Measurements from ENCODE around the gene PMPCB. TPM values are rescaled to one million over a fixed set of nuclear protein-coding genes. Genes with fewer than 3 reads are reported as not detected.
"Not testable (repeated sequence)": the region's sequence is repeated elsewhere in the genome, so short reads cannot be mapped to it uniquely, and the experiment has no call there.

Gene PMPCB
- 10 to 100 TPM; 32.9 to 47.4 TPM for polyA plus RNA-seq

- WGBS, 2 donors, result 2 to 3% methylated on average over 51 to 52 of the region's 52 CpGs
Observed at GRCh38 chr7:103296901-103297836, at the start of gene PMPCB. Gene PMPCB, plus strand, starts transcription at chr7:103297435. Its CDS starts 25 bp downstream, at chr7:103297460.

GRCh38 chr7:103253699-103254506 is 43.3 kb upstream of the PMPCB start:
- not testable (repeated sequence) for H3K9me3 ChIP-seq (ENCODE audit: control insufficient read depth in 2 of 2, insufficient read depth in 1 of 2, low read depth in 1 of 2, low read length in 1 of 2); H3K4me3 ChIP-seq (ENCODE audit: low read depth in 1 of 2, low read length in 2 of 2); H3K4me1 ChIP-seq (ENCODE audit: control insufficient read depth in 2 of 2, insufficient read depth in 2 of 2, low read length in 1 of 2); H3K36me3 ChIP-seq (ENCODE audit: control insufficient read depth in 2 of 2, insufficient read depth in 2 of 2, low read length in 1 of 2); H3K27ac ChIP-seq (ENCODE audit: low read depth in 2 of 2, low read length in 1 of 2); H3K27me3 ChIP-seq (ENCODE audit: control insufficient read depth in 1 of 2, insufficient read depth in 2 of 2, low read length in 2 of 2)
- WGBS, 2 donors, result 41 to 71% methylated on average over 3 of the region's 3 CpGs

More at GRCh38 chr7:103296901-103297836, at the start of gene PMPCB:
- Histone ChIP-seq H3K4me3 (ENCODE audit: low read depth in 1 of 2, low read length in 2 of 2) (peak within 1 kb of the TSS; percentile 83 to 84), H3K36me3 (ENCODE audit: control insufficient read depth in 2 of 2, insufficient read depth in 2 of 2, low read length in 1 of 2) (no peaks in the 10 kb centered on the region), H3K4me1 (ENCODE audit: control insufficient read depth in 2 of 2, insufficient read depth in 2 of 2, low read length in 1 of 2) (no peaks in the 10 kb centered on the region), H3K27ac (ENCODE audit: low read depth in 2 of 2, low read length in 1 of 2) (peak within 1 kb of the TSS; percentile 78 to 86), H3K9me3 (ENCODE audit: control insufficient read depth in 2 of 2, insufficient read depth in 1 of 2, low read depth in 1 of 2, low read length in 1 of 2) (no peaks in the 10 kb centered on the region), H3K27me3 (ENCODE audit: control insufficient read depth in 1 of 2, insufficient read depth in 2 of 2, low read length in 2 of 2) (no peaks in the 10 kb centered on the region)

- not testable (repeated sequence) for H3K4me1 ChIP-seq (ENCODE audit: control insufficient read depth in 2 of 2, insufficient read depth in 2 of 2, low read length in 1 of 2); H3K27me3 ChIP-seq (ENCODE audit: control insufficient read depth in 1 of 2, insufficient read depth in 2 of 2, low read length in 2 of 2); H3K4me3 ChIP-seq (ENCODE audit: low read depth in 1 of 2, low read length in 2 of 2); H3K9me3 ChIP-seq (ENCODE audit: control insufficient read depth in 2 of 2, insufficient read depth in 1 of 2, low read depth in 1 of 2, low read length in 1 of 2); H3K36me3 ChIP-seq (ENCODE audit: control insufficient read depth in 2 of 2, insufficient read depth in 2 of 2, low read length in 1 of 2); H3K27ac ChIP-seq (ENCODE audit: low read depth in 2 of 2, low read length in 1 of 2)
- WGBS, 2 donors, result 86 to 93% methylated on average over 2 of the region's 2 CpGs
Observed at GRCh38 chr7:103264054-103264453, 33.2 kb upstream of the PMPCB start.

GRCh38 chr7:103266229-103266628 is 31.0 kb upstream of the PMPCB start:
- not testable (repeated sequence) for H3K36me3 ChIP-seq (ENCODE audit: control insufficient read depth in 2 of 2, insufficient read depth in 2 of 2, low read length in 1 of 2); H3K9me3 ChIP-seq (ENCODE audit: control insufficient read depth in 2 of 2, insufficient read depth in 1 of 2, low read depth in 1 of 2, low read length in 1 of 2); H3K27ac ChIP-seq (ENCODE audit: low read depth in 2 of 2, low read length in 1 of 2); H3K4me1 ChIP-seq (ENCODE audit: control insufficient read depth in 2 of 2, insufficient read depth in 2 of 2, low read length in 1 of 2); H3K27me3 ChIP-seq (ENCODE audit: control insufficient read depth in 1 of 2, insufficient read depth in 2 of 2, low read length in 2 of 2); H3K4me3 ChIP-seq (ENCODE audit: low read depth in 1 of 2, low read length in 2 of 2)
- WGBS, 2 donors, result 52 to 68% methylated on average over 2 of the region's 2 CpGs

- H3K4me3 ChIP-seq (ENCODE audit: low read depth in 1 of 2, low read length in 2 of 2); H3K27ac ChIP-seq (ENCODE audit: low read depth in 2 of 2, low read length in 1 of 2); H3K36me3 ChIP-seq (ENCODE audit: control insufficient read depth in 2 of 2, insufficient read depth in 2 of 2, low read length in 1 of 2); H3K27me3 ChIP-seq (ENCODE audit: control insufficient read depth in 1 of 2, insufficient read depth in 2 of 2, low read length in 2 of 2); H3K9me3 ChIP-seq (ENCODE audit: control insufficient read depth in 2 of 2, insufficient read depth in 1 of 2, low read depth in 1 of 2, low read length in 1 of 2); H3K4me1 ChIP-seq (ENCODE audit: control insufficient read depth in 2 of 2, insufficient read depth in 2 of 2, low read length in 1 of 2): not testable (repeated sequence)
- 88 to 95% methylated on average over 6 of the region's 6 CpGs for WGBS, 2 donors
Observed at GRCh38 chr7:103273374-103273773, 23.9 kb upstream of the PMPCB start.

- 97 to 98% methylated on average over 17 to 24 of the region's 24 CpGs for WGBS, 2 donors
- not testable (repeated sequence) for H3K9me3 ChIP-seq (ENCODE audit: control insufficient read depth in 2 of 2, insufficient read depth in 1 of 2, low read depth in 1 of 2, low read length in 1 of 2); H3K36me3 ChIP-seq (ENCODE audit: control insufficient read depth in 2 of 2, insufficient read depth in 2 of 2, low read length in 1 of 2); H3K4me1 ChIP-seq (ENCODE audit: control insufficient read depth in 2 of 2, insufficient read depth in 2 of 2, low read length in 1 of 2); H3K4me3 ChIP-seq (ENCODE audit: low read depth in 1 of 2, low read length in 2 of 2); H3K27ac ChIP-seq (ENCODE audit: low read depth in 2 of 2, low read length in 1 of 2); H3K27me3 ChIP-seq (ENCODE audit: control insufficient read depth in 1 of 2, insufficient read depth in 2 of 2, low read length in 2 of 2)
Observed at GRCh38 chr7:103274867-103275266, 22.4 kb upstream of the PMPCB start.

- not testable (repeated sequence) for H3K4me1 ChIP-seq (ENCODE audit: control insufficient read depth in 2 of 2, insufficient read depth in 2 of 2, low read length in 1 of 2); H3K36me3 ChIP-seq (ENCODE audit: control insufficient read depth in 2 of 2, insufficient read depth in 2 of 2, low read length in 1 of 2); H3K4me3 ChIP-seq (ENCODE audit: low read depth in 1 of 2, low read length in 2 of 2); H3K27ac ChIP-seq (ENCODE audit: low read depth in 2 of 2, low read length in 1 of 2); H3K9me3 ChIP-seq (ENCODE audit: control insufficient read depth in 2 of 2, insufficient read depth in 1 of 2, low read depth in 1 of 2, low read length in 1 of 2); H3K27me3 ChIP-seq (ENCODE audit: control insufficient read depth in 1 of 2, insufficient read depth in 2 of 2, low read length in 2 of 2)
- 55 to 74% methylated on average over 2 of the region's 2 CpGs for WGBS, 2 donors
Observed at GRCh38 chr7:103278195-103278594, 19.0 kb upstream of the PMPCB start.

- not testable (repeated sequence) for H3K36me3 ChIP-seq (ENCODE audit: control insufficient read depth in 2 of 2, insufficient read depth in 2 of 2, low read length in 1 of 2); H3K4me1 ChIP-seq (ENCODE audit: control insufficient read depth in 2 of 2, insufficient read depth in 2 of 2, low read length in 1 of 2); H3K27me3 ChIP-seq (ENCODE audit: control insufficient read depth in 1 of 2, insufficient read depth in 2 of 2, low read length in 2 of 2); H3K9me3 ChIP-seq (ENCODE audit: control insufficient read depth in 2 of 2, insufficient read depth in 1 of 2, low read depth in 1 of 2, low read length in 1 of 2); H3K27ac ChIP-seq (ENCODE audit: low read depth in 2 of 2, low read length in 1 of 2)
- H3K4me3 ChIP-seq (ENCODE audit: low read depth in 1 of 2, low read length in 2 of 2), result peak overlapping the region; percentile 48 to 56
- WGBS, 2 donors, result 0 to 1% methylated on average over 12 of the region's 12 CpGs
Observed at GRCh38 chr7:103279636-103279962, 17.6 kb upstream of the PMPCB start.

GRCh38 chr7:103279963-103280802 is 17.1 kb upstream of the PMPCB start:
- WGBS, 2 donors, result 0 to 1% methylated on average over 63 to 71 of the region's 71 CpGs
- H3K27ac ChIP-seq (ENCODE audit: low read depth in 2 of 2, low read length in 1 of 2); H3K27me3 ChIP-seq (ENCODE audit: control insufficient read depth in 1 of 2, insufficient read depth in 2 of 2, low read length in 2 of 2); H3K36me3 ChIP-seq (ENCODE audit: control insufficient read depth in 2 of 2, insufficient read depth in 2 of 2, low read length in 1 of 2); H3K4me1 ChIP-seq (ENCODE audit: control insufficient read depth in 2 of 2, insufficient read depth in 2 of 2, low read length in 1 of 2); H3K9me3 ChIP-seq (ENCODE audit: control insufficient read depth in 2 of 2, insufficient read depth in 1 of 2, low read depth in 1 of 2, low read length in 1 of 2): not testable (repeated sequence)
- peak overlapping the region; percentile 48 to 56 for H3K4me3 ChIP-seq (ENCODE audit: low read depth in 1 of 2, low read length in 2 of 2)

Measured in esophagus (tissue), 2 donors.